K562 (cell line): ENCODE measurements around the gene ZNF157.

Experiments used
- CTCF ChIP-seq, 3 experiments: IDR thresholded peaks in 2 of 3; conservative IDR thresholded peaks in 1 of 3; 2 replicates each; pipeline ENCODE4 v1.5.1; 2011 to 2012; ENCODE audit warnings: low read length in 3 of 3, mild to moderate bottlenecking in 3 of 3, control low read depth in 2 of 3, improper control_type of control experiment in 1 of 3, inconsistent platforms in 1 of 3, low read depth in 1 of 3, mixed read lengths in 1 of 3, moderate library complexity in 1 of 3; ENCODE audit not compliant: insufficient read depth in 2 of 3
- EZH2 ChIP-seq: IDR thresholded peaks from 2 replicates; pipeline ENCODE4 v1.6.1; 2012; ENCODE audit warnings: low read depth, mild to moderate bottlenecking, inconsistent platforms, low read length, borderline replicate concordance
- HDAC1 ChIP-seq, 2 experiments: fragments of 450-650 bp; IDR thresholded peaks; 2 replicates each; pipeline ENCODE4 v1.6.1; 2016 to 2017; ENCODE audit warnings: inconsistent platforms in 1 of 2, mild to moderate bottlenecking in 1 of 2, moderate library complexity in 1 of 2
- LARP7 ChIP-seq: fragments of 450-650 bp; IDR thresholded peaks from 2 replicates; pipeline ENCODE4 v1.6.1; 2016
- MAFK ChIP-seq: IDR thresholded peaks from 2 replicates; pipeline ENCODE4 v1.6.1; 2011; ENCODE audit warnings: low read length, improper control_type of control experiment
- RAD21 ChIP-seq, 2 experiments: fragments of 250-450 bp in 1 of 2; fragments of 450-650 bp in 1 of 2; sonication (Bioruptor Pico) in 1 of 2; formaldehyde crosslinking in 1 of 2; IDR thresholded peaks in 1 of 2; conservative IDR thresholded peaks in 1 of 2; 2 replicates each; pipeline versions ENCODE4 v1.4.0 to v1.8.0; 2020 to 2022; ENCODE audit warnings: mild to moderate bottlenecking in 2 of 2, moderate library complexity in 1 of 2
- TF ChIP-seq, protein P1 (sequence below), 2 experiments: fragments of 450-650 bp in 1 of 2; IDR thresholded peaks; 2 replicates each; pipeline ENCODE4 v1.6.1; 2011 to 2017; ENCODE audit warnings: low read depth in 2 of 2, antibody characterized with exemption in 1 of 2, borderline replicate concordance in 1 of 2, low read length in 1 of 2, mild to moderate bottlenecking in 1 of 2, mixed read lengths in 1 of 2; ENCODE audit not compliant: control insufficient read depth in 1 of 2

- TF ChIP-seq CTCF (IDR thresholded peaks at IDR 0.05 in 2 of 3, conservative IDR thresholded peaks at IDR 0.05 in 1 of 3; ENCODE audit: insufficient read depth in 2 of 3, low read depth in 1 of 3, low read length in 3 of 3): no peak
- TF ChIP-seq MAFK: no peak
- TF ChIP-seq EZH2: no peak
- TF ChIP-seq HDAC1 (IDR thresholded peaks at IDR 0.05): no peak
- TF ChIP-seq LARP7: no peak
- no peak for TF ChIP-seq RAD21 (CRISPR knock-in tag; conservative IDR thresholded peaks at IDR 0.05 in 1 of 2, IDR thresholded peaks at IDR 0.05 in 1 of 2)
- TF ChIP-seq, protein P1, sequence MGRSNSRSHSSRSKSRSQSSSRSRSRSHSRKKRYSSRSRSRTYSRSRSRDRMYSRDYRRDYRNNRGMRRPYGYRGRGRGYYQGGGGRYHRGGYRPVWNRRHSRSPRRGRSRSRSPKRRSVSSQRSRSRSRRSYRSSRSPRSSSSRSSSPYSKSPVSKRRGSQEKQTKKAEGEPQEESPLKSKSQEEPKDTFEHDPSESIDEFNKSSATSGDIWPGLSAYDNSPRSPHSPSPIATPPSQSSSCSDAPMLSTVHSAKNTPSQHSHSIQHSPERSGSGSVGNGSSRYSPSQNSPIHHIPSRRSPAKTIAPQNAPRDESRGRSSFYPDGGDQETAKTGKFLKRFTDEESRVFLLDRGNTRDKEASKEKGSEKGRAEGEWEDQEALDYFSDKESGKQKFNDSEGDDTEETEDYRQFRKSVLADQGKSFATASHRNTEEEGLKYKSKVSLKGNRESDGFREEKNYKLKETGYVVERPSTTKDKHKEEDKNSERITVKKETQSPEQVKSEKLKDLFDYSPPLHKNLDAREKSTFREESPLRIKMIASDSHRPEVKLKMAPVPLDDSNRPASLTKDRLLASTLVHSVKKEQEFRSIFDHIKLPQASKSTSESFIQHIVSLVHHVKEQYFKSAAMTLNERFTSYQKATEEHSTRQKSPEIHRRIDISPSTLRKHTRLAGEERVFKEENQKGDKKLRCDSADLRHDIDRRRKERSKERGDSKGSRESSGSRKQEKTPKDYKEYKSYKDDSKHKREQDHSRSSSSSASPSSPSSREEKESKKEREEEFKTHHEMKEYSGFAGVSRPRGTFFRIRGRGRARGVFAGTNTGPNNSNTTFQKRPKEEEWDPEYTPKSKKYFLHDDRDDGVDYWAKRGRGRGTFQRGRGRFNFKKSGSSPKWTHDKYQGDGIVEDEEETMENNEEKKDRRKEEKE (IDR thresholded peaks at IDR 0.05; ENCODE audit: borderline replicate concordance in 1 of 2, control insufficient read depth in 1 of 2, low read depth in 2 of 2, low read length in 1 of 2): no peak
These were observed 88.2 kb downstream of the ZNF157 start for GRCh38 chrX:47458528-47458927.
